Right forelimb (tissue), 1 donor: ENCODE data around the gene NMRK2.
A peak's percentile ranks its signal among the peaks of the same experiment; 100 is the strongest.
"Not testable (repeated sequence)": the region's sequence is repeated elsewhere in the genome, so short reads cannot be mapped to it uniquely, and the experiment has no call there.

ENCODE experiments used
- DNase-seq: peaks from one replicate; pipeline ENCODE4 v3.0.0-alpha.2; 2018

NMRK2 gene

DNA sequence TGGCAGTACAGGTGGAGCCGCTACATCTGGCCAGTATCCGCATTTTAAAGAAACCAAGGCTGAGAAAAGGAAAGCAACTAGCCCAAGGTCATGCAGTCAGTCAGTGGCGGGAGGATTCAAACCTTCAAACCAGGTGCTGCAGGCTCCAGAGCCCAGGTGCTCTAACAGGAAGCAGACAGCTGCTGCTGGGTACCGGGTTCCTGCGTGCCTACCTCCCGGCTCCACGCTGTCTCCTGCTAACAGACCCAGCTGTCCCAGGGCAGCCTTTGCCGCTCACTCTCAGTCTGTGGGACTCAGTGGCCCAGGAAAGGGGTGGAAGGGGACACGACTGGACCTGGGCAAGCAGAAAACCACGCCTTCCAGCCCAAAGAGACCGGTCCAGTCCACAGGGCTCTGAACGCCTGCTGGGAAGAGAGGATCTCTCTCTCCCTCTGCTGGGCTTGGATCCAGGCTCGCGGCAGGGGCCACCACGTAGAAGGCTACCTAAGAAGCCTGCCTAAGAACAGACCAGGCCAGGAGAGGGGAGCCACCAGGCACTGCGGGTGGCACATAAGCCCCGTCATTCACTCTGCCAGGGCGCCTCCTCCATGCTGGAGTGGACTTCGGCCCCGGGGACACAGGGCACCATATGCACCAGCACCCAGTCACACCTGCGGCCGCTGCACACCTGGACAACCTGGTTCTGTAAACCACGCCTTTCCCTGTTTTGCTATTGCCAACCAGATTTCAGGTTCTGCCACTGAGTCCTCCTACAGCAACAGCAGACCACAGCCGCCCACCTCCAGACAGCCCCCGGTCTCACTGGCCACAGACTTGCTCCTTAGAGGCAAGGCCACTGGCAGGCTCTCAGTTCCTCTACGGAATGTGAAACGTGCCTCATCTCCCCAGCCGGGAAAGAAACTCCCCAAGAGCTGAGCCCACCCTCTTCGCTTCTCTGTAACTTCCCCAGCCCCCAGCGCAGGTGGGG, 33.5 kb downstream of the NMRK2 start:
- DNase-seq = no peak

GRCh38 chr19:3967983-3968382, 35.1 kb downstream of the NMRK2 start:
- DNase-seq = not testable (repeated sequence)

DNA sequence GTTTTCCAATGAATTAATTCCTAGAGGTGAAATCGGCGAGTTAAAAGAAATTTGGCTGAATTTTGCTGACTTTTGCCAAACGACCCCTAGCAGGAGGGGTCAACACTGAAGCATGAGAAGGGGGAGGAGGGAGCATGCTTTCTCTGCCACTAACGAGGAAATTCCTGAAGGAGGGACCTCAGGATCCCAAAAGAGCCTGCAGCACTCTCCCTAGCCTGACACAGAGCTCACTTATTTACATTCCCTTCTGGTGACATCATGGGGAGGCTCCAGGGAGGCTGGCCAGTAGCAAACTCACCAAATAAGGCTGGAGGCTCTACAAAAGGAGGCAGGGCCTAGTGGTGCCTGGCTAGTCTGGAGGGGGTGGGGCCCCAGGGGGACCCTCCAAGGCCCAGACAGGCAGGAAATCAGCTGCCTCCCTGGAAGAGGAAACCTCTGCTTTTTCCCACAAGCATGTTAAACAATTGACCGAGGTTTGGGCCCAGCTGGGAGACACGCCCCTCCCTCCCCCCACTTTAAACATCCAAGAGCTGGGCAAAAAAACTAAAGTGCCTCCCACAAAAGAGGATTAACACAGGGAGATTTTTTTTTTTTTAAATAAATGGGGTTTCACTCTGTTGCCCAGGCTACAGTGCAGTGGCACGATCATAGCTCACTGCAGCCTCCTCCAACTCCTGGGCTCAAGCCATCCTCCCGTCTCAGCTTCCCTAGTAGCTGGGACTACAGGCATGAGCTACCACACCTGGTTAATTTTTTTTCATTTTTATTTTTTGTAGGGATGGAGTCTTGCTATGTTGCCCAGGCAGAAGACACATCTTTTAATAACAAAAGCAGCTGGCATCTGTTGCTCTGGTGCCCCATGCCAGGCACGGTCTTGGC, 35.9 kb downstream of the NMRK2 start:
- DNase-seq = peak; percentile 80

GRCh38 chr19:3969435-3970312, 36.8 kb downstream of the NMRK2 start:
- no peak for DNase-seq

- no peak for DNase-seq
These were observed 37.5 kb downstream of the NMRK2 start for GRCh38 chr19:3970313-3970807.

- DNase-seq = peak; percentile 99
These were observed 38.1 kb downstream of the NMRK2 start, which contains the start of gene DAPK3 for GRCh38 chr19:3970808-3971598. DAPK3 (minus strand) TSS chr19:3971099; CDS start chr19:3969735, 1,364 bp downstream.

DNA sequence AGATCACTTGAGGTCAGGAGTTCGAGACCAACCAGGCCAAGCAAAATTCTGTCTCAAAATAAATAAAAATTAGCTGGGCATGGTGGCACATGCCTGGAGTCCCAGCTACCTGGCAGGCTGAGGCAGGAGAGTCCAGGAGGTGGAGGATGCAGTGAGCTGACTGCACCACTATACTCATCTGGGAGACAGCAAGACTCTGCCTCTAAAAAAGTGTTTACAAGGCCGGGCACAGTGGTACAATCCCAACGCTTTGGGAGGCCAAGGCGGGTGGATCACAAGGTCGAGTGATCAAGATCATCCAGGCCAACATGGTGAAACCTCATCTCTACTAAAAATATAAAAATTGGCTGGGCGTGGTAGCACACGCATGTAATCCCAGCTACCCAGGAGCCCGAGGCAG, 42.3 kb downstream of the NMRK2 start:
- peak; percentile 40 for DNase-seq

GRCh38 chr19:3975637-3976087, 42.8 kb downstream of the NMRK2 start:
- DNase-seq = peak; percentile 44

DNA sequence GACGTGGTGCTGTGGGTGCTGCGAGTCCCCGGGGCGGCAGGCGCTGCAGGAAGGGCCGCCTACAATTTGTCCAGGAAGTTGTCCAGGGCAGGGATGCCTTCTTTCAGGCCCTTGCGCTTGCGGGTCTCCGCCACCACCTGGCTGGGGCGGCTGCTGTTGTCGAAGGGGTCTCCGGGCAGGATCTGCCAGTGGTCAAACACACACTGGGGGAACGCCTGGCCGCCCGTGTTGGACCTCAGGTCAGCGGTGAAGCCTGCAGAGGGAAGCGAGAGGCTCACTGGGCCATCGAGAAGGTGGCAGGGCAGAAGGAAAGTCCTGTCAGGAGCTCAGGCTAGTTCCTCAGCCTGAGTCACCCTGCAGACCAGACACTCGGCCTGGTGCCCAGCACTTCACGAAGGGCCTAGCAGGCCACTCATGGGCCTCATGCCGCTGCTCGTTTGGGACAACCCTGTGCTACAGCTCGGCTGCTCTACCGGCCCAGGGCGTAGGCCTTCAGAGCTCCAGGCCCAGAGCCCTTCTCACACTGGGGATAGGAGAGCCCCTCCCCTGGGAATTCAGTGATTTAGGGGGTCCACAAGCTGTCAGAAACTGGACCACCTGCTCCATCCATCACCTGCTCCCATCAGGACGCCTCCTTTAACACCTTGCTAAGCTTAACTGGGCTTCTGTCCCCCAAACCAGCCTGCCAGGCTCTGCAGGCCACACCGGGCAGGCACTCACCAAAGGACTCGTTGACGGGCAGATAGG, 43.8 kb downstream of the NMRK2 start:
- DNase-seq = peak; percentile 44

DNA sequence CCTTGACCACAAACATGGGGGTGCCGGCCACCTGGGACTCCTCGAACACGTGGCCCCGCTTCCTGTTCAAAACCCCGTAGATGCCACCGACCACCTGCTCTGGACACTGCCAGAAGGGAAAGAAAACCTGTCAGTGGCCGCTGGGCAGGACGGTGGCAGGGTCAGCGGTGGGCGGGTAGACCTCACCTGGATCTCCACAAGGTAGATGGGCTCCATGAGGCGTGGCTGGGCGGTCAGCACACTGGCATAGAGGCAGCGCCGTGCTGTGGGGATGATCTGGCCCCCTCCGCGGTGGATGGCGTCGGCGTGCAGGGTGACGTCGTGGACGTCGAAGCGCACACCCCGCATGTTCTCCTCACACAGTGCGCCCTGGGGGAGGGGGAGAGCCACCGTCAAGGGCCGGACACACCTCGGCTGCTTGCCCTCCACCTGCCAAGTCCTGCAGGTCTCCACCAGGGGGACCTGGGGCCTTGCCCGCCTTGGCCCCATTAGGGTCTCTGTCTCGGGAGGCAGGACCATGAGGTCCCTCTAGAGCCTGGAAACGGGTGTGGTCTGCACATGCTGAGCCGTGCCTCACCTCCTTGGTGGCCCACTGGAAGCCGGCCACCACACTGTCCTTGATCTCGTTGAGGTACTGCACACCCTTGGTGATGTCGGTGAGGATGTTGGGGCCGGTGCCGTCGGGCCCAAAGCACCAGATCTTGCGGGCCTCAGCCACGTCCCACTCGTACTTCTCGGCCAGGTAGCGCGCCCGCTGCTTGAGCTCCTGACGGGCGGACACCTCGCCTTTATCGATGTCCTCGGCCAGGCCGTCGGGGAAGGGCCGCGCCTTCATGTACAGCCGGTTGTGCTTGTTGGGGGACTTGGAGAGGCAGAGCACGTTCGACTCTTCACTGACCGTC, 44.6 kb downstream of the NMRK2 start:
- peak; percentile 44 for DNase-seq

DNA sequence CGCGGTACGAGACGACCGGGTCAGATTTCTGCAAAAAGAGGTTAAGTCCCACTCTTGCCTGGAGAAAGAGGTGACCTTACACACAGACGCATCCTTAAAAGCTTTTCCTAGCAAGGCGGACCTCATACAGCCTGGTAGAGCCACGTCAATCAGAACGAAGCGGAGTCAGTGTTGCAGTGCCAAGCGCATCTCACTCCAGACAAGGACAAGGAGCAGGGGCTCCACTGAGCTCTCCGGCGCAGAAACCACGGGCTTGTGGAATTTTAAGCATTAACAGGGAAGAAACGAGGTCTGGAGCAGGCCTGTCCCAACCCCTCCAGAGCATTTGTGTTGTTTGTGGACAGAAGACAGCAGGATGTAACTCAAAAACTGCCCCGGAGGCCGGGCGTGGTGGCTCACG, 45.3 kb downstream of the NMRK2 start:
- DNase-seq = no peak

DNA sequence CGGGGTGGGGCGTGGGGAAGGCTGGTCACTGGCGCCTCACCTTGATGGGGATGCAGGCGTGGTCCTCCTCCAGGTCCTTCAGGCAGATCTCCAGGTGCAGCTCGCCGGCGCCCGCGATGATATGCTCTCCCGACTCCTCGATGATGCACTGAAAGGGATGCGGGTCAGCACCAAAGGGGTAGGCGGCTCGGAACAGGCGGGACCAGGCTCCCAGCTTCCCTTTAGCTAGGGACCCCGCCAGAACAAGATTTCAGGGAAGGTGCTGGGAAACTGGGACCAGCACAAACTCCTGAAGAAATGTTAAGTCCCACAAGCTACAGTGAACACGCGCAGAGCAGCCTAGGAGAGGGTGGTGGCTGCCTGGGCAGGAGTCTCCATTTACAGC, 46.4 kb downstream of the NMRK2 start:
- DNase-seq = peak; percentile 25

DNA sequence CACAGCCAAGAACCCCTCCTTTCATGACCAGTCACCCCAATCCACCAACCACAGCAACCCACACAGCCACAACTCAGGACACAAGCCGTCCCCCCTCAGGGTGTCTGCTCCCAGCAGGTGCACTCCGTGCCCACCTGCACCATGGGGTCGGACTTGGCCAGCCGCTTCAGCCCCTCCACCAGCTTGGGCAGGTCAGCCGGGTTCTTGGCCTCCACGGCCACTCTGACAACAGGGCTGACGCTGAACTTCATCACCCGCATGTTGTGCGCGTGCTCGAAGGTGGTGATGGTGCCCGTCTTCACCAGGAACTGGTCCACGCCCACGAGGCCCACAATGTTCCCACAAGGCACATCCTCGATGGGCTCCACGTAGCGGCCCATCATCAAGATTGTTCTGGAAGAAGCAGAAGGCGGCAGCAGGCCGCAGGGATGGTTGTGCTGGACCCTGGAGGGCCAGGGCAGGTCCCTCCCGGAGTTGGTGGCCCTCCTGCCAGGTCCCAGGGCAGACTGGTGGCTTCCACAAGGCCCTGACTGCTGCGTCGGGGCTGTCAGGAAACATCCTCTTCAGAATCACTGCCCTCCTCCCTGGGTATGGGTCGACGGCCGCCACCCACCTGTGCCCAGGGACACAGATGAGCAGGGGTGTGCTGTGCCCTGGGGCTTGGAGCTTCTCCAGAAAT, 46.9 kb downstream of the NMRK2 start:
- peak; percentile 38 for DNase-seq

GRCh38 chr19:3980353-3981251, 47.7 kb downstream of the NMRK2 start:
- peak; percentile 30 for DNase-seq

GRCh38 chr19:3981373-3981735, 48.5 kb downstream of the NMRK2 start:
- DNase-seq = no peak

DNA sequence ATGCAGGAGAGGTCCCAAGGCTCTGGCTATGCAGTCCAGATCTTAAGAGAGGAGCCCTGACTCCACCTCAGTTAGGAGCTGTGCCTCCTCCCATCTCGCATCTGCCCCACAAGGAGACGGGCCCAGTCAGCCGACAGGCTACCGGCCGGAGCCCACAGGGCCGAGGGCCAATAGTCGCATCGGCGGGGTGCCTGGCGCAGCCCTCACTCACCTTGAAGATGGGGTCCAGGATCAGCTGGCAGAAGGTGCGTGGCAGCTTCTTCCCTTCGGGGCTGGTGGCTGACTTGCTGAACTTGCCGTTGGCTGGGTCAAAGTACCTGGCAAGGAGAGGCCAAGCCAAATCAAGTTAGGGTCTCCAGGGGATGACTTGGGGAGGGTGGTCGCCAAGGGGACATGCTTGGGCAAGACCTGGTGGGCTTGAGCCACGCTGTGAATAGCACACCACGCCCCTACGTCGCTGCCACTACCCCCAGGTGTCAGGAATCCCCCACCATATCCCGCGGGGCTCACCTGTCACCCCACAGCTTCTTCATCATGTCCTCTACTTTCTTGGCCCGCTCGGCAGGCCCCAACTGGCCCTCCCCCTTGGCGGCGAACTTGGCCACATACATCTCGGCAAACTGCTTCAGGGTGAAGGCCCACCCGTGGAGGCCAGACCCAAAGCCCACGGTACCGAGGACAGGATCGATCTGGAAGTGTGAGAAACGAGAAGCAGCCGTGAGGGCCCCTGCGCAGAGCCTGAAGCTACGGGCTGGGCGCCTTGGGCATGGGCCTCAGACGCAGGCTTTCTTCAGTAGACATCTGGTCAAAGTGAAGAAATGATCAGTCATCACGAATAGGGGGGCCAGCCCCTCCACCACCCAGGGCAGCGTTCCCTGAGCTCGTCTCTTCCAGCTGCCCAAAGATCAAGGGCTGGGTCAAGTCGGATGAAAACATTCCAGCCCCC, 49.1 kb downstream of the NMRK2 start:
- DNase-seq = no peak
